GM20431 (cell line): ENCODE measurements around the gene CFHR1.
"Not testable (repeated sequence)": the region's sequence is repeated elsewhere in the genome, so short reads cannot be mapped to it uniquely, and the experiment has no call there.

Experiments used
- in situ Hi-C: fragments of 300-500 bp; cut with MseI, MboI; formaldehyde crosslinking; loops from one replicate; pipeline ENCODE4 v1.15.0; 2020; ENCODE audit warnings: low sequenced_read_pairs; ENCODE audit not compliant: unreplicated experiment

Gene CFHR1

DNA sequence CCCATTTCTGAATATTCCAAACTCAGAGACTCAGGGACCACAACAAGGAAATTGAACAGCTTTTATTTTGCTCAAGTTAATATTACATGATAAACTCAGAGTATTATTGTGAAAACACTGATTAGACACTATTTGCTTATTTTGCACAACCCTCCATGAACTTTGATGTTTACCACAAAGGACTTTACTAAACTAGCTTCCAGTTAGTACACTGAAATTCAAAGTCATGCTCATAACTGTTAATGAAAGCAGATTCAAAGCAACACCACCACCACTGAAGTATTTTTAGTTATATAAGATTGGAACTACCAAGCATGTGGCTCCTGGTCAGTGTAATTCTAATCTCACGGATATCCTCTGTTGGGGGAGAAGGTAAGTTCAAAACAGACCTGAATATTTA is at the start of gene CFHR1:
Gene CFHR1 (plus strand): TSS at position 201 of the 400 bp plus-strand sequence. CDS start 114 bp downstream, at position 315.
- in situ Hi-C loops: not testable (repeated sequence)

DNA sequence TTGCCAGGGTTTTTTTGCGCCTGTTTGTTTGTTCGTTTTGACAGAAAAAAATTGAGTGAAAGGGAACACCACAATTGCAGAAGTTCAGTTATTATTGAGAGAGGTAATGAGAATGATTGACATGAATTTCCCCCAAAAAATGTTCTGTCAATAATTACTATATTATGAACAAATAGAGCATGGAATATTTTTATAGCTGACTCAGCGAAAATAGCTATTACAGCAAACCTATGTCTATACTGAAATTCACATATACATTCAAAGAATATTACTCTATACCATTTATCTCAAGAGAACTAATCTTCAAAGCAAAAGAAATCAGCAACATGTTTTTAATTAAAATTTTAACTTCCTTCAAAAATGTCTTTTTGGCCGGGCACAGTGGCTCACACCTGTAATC is 49.7 kb upstream of the CFHR1 start:
- in situ Hi-C loops: not testable (repeated sequence)

DNA sequence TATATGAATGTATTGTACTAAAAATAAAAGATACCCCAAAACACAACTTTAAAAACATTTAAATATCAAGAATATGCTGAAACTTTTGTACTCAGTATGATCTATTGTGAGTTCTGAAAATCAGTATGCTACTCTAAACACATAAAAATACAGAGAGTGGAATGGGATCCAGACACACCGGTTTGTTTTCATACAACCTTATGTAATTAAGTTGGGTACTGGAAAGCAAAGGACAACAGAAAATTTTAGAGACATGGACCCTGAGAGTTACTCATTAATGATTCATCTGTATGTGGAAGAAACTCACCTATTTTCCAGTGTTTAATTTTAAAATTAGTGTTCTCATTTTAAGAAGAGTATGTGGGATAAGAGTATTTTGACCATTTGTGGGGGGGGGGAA is 45.8 kb upstream of the CFHR1 start:
- in situ Hi-C loops: no loop called here

DNA sequence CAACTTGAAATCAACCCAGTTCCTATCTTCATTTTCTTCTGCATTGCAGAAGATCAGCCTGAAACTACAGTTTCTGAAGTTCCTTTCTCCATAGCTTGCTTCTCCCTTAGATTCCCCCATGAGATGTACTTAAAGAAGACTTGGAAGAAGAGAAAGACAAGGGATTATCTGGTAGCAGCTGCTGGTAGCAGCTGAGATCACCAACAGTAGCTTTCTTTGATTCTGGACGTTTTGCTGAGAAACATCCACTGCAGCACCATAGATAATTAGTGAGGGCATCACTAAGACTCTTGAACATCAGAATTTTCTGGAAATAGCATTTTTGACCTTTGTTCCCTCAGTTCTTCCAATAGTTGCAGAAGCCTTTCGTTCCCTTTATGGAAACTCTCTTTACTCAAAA is 45.4 kb upstream of the CFHR1 start:
- in situ Hi-C loops: no loop called here

DNA sequence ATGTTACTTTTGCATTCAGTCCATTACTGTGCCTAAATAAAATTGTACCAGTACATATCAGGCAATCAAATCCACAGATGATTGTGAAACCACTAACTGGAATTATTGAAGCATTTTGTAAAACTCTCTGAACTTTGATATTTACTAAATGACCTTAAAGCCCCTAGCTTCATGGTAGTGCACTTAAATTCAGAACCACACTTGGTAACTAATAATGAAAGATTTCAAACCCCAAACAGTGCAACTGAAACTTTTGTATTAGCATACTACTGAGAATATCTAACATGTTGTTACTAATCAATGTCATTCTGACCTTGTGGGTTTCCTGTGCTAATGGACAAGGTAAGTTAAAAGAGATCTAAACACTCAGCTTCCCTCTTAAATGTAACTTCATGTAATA is 44.9 kb upstream of the CFHR1 start, which contains the start of gene CFHR3:
Gene CFHR3 (plus strand): TSS at position 238 of the 400 bp plus-strand sequence. CDS start 47 bp downstream, at position 285.
- in situ Hi-C loops: no loop called here

DNA sequence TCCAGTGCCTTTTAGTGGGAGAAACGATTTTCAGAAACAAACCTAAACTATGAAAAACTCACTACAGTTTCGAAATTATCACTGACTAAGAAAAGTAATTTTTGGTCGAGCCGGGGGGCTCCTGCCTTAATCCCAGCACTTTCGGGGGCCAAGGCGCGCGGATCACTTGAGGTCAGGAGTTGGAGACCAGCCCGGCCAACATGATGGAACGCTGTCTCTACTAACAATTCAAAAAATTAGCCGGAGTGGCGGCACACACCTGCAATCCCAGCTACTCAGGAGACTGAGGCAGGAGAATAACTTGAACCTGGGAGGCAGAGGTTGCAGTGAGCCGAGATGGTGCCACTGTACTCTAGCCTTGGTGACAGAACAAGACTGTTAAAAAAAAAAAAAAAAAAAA is 41.9 kb upstream of the CFHR1 start:
- in situ Hi-C loops: no loop called here

DNA sequence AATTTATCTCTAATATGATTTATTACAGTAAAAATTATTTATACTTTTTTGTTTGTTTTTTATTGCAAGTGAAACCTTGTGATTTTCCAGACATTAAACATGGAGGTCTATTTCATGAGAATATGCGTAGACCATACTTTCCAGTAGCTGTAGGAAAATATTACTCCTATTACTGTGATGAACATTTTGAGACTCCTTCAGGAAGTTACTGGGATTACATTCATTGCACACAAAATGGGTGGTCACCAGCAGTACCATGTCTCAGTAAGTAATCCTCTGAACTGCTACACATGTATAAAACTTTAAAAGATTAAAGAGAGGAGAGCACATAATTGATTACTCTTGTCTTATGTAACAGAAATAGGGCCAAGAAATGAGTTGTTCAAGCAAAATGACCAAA is 40.4 kb upstream of the CFHR1 start:
- in situ Hi-C loops: no loop called here

DNA sequence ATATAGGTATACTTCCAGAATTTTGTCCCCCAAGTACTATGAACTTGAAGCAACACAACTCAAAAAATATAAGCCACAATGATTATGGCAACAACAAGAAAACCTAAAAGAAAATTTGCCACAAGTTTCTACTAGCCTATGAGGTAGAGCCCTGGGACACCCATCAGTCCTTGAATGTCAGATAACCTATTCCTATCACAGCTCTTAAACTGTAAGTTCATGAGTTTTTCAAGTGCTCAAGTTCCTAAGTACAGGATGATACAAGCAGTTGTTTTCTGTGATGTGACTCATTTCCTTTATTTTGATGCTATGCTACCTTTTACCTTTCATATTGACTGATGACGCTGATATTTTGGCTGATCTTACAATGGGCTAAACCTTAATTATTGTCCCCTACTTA is 28.3 kb upstream of the CFHR1 start:
- in situ Hi-C loops: not testable (repeated sequence)

DNA sequence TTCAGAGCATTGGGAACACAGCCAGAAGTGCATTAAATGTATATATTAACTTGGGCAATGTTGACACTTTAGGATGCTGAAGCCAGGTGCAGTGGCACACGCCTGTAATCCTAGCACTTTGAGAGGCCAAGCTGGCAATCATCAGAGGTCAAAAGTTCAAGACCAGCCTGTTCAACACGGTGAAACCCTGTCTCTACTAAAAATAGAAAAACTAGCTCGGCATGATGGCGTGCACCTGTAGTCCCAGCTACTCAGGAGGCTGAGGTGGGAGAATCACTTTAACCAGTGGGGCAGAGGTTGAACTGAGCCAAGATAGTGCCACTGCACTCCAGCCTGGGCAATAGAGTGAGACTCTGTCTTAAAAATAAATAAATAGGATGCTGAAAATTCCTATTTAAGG is 25.4 kb upstream of the CFHR1 start:
- in situ Hi-C loops: not testable (repeated sequence)

DNA sequence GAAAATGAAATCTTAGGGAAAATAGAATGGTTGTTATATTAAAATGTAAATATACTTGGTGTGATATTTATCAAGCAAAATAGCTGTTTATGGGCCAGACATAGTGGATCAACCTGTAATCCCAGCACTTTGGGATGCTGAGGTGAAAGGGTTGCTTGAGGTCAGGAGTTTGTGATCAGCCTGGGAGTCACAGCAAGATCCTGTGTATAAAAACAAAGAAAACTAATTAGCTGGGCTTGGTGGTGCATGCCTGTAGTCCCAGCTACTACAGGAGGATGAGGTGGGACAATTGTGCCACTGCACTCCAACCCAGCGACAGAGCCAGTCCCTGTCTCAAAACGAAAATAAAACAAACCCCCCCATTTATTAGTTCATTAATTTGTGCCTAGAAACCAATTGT is 21.6 kb upstream of the CFHR1 start:
- in situ Hi-C loops: no loop called here

DNA sequence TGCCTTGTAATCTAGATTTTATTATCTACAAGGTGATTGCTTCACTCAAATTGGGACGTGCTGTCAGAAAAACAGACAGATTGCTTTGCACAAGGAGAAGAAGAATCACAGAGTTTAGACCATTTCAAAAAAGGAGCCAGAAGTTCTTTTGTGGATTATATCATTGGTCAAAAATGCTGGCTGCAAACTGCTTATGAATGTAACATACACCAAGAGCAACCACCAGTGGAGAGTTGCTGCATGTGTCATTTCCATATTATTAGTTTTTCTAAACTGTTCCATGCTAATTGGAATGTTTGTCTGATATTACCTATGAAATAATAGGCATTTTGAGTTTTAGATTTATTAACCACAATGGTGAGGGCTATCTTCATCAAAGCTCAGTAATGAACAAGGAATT is 17.6 kb upstream of the CFHR1 start:
- in situ Hi-C loops: not testable (repeated sequence)

DNA sequence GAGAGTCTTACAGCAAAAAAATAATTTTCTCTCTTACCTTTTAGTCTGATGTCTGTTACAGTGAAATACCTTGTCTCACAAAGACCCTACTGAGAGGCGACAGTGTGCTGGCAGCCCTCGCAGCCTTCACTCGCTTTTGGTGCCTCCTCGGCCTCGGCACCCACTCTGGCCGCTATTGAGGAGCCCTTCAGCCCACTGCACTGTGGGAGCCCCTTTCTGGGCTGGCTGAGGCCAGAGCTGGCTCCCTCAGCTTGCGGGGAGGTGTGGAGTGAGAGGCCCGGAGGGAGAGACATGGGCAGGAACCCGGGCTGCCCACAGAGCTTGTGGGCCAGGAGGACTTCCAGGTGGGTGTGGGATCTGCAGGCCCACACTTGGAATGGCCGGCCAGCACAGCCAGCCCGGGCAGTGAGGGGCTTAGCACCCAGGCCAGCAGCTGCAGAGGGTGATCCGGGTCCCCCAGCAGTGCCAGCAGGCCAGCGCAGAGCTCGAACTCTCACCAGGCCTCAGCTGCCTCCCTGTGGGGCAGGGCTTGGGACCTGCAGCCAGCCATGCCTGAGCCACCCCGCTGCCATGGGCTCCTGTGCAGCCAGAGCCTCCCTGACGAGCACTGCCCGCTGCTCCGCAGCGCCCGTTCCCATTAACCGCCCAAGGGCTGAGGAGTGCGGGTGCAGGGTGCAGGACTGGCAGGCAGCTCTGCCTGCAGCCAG is 10.8 kb upstream of the CFHR1 start:
- in situ Hi-C loops: no loop called here

DNA sequence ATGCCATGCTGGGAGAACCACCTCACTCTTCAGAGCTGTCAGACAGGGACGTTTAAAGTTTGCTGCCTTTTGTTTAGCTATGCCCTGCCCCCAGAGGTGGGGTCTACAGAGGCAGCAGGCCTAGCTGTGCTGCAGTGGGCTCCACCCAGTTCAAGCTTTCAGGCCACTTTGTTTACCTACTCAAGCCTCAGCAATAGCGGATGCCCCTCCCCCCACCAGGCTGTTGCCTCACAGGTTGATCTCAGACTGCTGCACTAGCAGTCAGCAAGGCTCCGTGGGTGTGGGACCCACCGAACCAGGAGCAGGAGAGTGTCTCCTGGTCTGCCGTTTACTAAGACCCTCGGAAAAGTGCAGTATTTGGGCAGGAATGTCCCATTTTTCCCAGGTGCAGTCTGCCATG is 2.1 kb upstream of the CFHR1 start:
- in situ Hi-C loops: not testable (repeated sequence)

DNA sequence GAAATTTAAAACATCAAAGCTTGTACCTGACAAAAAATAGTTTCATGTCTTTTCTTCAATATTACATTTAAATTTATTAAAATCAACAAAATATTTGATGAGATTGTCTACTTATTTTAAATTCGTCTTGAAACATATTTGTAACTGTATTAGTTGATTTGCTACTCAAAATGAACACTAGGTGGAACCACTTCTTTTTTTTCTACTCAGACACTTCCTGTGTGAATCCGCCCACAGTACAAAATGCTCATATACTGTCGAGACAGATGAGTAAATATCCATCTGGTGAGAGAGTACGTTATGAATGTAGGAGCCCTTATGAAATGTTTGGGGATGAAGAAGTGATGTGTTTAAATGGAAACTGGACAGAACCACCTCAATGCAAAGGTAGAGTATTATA is 8.3 kb downstream of the CFHR1 start:
- in situ Hi-C loops: not testable (repeated sequence)

DNA sequence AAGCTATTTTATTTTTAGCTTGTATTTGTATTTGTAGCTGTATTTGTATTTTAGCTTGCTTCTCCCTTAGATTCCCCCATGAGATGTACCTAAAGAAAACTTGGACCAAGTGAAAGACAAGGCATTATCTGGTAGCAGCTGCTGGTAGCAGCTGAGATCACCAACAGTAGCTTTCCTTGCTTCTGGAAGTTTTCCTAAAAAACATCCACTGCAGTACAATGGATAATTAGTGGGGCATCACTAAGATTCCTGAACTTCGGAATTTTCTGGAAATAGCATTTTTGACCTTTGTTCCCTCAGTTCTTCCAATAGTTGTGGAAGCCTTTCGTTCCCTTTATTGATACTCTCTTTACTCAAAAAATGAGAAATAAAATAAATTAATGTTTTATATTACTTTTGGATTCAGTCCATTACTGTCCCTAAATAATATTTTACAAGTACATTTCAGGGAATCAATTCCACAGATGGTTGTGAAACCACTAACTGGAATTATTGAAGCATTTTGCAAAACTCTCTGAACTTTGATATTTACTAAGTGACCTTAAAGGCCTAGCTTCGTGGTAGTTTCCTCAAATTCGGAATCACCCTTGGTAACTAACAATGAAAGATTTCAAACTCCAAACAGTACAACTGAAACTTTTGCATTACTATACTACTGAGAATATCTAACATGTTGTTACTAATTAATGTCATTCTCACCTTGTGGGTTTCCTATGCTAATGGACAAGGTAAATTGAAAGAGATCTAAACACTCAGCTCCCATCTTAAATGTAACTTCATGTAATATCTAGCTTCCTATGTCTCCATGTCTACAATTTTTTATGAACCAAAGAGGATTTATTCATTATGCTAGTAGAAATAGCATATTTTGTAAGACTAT is 30.3 kb downstream of the CFHR1 start:
- in situ Hi-C loops: not testable (repeated sequence)

DNA sequence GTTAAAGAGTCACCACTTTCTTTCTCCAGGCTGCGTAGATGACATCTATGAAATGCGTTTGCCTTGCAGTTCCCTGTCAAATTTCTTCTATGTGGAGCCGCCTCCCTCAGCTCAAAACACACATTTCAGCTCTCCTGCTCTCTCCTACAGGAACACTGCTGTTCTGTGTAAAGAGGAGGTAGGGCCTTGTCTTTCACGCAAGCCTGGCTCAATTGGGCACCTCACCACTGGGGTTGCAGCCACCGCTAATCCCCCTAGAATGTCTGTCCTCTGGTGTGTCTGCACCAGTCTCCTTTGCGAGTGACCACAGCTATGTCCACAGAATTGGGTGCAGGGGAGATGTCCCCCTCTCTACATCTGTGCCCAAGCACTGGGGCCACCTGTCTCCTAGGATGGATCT is 36.5 kb downstream of the CFHR1 start:
- in situ Hi-C loops: no loop called here

DNA sequence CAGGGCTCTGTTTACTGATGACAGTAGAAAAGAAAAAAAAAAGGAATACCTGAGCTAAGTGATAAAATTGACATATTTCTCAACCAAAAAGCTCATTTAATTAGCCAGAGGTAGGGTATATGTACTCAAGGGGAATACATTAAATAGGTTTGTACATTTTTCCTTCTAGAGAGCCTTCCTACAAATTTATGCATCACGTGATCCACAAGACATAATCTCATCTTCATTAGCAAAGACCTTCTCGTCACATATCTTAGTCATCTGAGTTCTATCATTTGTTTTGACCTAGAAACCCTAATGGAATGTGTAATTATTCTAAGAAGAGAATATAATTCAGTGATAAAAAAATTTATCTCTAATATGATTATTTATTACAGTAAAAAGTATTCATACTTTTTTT is 37.7 kb downstream of the CFHR1 start:
- in situ Hi-C loops: no loop called here

DNA sequence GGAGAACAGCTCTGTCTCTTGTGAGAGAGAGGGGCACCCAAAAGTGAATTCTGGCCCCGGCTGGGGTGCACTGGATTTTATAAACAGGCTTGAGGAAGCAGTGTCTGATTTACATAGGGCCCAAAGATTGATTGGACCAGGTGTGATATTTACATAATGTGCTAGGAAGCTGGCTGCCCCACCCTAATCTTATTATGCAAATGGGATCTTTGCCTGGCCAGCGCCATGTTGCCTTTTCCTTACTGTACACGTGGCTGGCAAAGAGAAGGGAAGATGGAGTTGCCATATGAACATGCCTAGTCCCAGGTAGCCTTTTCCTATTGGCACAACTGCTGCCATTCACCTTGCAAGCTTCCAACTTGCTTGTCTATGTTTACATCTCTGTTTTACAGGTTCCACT is 39.3 kb downstream of the CFHR1 start:
- in situ Hi-C loops: no loop called here

DNA sequence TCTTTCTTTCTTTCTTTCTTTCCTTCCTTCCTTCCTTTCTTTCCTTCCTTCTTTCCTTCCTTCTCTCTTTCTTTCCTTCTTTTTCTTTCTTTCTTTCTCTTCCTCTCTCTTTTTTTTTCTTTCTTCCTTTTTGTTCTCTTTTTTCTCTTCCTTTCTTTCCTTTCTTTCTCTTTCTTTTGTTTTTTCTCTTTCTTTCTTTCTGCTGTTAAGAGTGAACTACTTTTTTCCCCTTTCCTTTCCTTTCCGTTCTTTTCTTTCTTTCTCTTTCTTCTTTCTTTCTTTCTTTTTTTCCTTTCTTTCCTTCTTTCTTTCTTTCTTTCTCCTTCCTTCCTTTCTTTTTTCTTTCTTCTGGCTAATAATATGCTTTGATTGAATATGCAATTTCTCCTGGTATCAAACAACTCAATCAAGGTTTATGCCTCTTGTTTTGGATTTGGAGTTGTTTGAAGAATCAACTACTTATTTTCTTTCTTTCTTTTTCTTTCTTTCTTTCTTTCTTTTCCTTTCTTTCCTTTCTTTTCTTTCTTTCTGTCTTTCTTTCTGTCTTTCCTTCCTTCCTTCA is 40.9 kb downstream of the CFHR1 start:
- in situ Hi-C loops: no loop called here

DNA sequence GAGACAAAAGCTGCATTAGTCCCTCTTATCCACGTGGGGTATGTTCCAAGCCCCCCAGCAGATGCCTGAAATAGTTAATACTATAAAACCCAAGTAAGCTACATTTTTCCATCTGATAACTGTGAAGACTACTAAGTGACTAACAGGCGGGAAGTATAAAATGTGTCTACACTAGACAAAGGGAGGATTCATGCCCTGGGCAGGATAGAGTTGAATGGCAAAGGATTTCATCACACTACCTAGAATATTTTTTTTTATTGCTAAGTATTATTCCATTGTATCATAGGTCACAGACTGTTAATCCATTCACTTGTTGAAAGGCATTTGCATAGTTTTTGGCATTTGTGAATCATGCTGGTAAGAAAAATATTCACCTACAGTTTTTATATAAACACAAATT is 41.9 kb downstream of the CFHR1 start:
- in situ Hi-C loops: no loop called here

DNA sequence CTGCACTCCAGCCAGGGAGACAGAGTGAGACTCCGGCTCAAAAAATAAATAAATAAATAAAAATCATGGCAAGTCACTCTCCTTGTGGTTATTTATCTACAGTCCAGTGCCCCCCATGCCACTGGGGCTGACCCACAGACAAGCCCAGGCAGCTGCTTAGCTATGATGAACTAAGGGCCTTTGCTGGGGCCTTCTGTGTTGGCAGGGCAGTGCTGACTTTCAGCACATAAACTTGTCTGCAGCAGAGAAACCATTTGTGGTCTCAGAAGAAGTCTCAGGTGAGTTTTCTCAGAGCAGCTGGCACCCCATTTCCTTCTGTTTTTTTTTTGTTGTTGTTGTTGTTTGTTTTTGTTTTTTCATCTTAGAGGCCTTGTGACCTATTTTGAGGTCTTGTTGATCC is 47.4 kb downstream of the CFHR1 start:
- in situ Hi-C loops: no loop called here
